HG03066 (cell line): ENCODE results near the gene OSBPL5.

Source experiments
- ATAC-seq: cut with Tn5 transposase; IDR thresholded peaks from one replicate; pipeline ENCODE4 v1.9.1; 2021; ENCODE audit warnings: low read depth; ENCODE audit not compliant: unreplicated experiment

Gene OSBPL5

DNA sequence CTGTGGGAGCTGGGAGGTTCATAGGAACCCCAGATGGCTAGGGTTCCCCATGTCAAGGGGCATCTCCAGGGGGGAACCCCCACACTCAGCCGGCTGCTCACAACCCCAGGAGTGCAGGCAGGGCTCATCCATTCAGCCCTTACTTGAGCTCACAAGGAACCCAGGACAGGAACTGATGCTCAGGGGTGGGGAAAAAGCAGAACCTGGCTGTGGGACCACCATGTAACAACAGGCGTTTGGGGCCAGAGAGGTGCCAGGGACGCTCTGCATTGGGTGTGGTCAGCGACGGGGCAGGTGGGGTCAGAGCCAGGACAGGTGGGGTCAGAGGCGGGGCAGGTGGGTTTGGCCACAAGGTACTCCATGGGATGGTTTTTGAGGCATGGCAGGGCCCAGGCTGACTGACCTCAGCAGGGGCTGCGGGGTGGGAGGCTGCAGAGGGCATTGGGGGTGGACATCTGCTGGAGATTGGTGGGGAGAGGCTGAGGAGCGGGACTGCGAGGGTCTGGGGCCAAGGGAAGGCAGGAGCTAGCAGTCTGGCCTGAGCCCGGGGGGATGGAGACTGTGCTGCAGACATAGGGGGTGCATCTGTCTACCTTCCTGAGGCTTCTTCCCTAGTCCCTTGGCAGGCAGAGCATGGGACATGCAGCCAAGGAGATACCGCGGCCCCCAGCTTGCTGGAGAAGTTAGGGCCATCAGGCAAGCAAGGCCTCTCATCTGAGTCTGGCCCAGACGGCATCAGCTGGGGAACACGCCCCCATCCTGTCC lies 73.8 kb downstream of the OSBPL5 start:
- ATAC-seq: no peak

DNA sequence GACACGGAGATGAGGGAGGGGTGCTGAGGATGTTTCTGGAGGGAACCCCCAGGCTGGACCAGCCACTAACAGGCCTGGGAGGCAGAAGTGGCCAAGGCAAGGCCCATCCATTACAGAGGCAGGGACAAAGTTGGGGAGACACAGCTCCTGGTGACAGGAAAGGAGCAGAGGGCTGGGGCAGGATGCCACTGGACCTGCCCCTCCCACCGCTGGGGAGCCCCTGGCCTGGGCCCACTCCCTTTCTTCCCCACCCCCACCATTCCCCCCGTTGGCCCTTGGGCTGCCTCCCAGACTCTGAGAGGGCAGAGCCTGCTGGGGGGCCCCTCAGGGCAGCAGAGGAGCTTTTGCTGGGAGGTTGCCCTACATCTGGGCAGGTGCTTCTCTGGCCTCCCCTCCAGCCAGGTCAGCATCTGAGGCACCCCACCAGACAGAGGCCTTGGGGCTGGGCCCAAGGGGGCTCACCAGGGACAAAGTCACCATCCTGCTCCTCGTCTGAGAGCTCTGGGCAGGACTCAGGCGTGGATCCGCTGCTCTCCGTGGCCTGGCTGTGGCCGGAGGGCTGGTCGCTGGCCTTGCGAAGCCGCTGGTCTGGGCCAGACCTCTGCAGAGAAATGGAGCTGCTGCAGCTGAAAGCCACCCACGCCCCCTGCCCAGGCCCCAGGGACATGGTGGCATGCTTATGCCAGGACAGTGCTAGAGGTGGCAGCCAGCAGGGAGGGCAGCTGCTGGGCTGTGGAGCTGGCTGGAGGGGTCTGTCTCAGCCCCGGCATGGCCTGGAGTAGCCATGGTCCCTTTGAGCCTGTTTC lies 74.8 kb downstream of the OSBPL5 start:
- no peak for ATAC-seq

DNA sequence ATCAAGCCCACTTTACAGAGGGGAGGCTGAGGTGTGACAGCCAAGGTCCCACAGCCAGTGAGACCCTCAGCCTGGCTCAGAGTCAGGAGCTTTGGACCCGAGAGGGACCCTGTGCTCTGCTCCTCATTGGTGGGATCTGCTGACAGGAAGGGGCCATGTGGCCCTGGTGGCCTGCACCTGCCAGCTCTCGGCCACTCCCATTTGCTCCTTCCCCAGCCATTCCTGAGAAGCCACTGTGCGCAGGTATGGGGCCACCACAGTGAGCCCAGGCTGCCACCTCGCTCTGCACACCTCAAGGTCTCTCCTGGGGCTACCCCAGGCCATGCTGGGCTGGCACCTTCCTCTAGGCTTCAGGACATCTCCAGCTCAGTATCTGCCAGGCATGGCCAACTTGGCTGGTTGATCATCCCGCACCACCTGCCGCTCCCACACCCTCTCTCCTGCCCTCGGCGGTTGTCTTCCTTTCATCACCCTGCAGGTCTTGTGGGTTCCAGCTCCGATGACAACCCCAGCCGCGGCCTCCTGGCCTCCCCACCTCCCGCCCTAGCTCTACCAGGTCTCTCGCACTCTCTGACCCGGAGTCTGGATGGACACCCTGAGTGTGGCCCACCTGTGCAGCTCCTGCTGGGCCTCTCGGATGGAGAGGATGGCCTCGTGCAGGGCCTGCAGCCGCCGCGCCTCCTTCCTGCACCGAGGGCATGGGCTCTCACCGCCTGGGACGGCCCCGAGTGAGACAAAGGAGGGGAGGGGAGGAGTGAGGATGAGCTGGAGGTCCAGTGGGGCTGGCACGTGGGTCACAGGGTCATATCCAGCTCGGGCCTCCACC lies 75.7 kb downstream of the OSBPL5 start:
- ATAC-seq: no peak

DNA sequence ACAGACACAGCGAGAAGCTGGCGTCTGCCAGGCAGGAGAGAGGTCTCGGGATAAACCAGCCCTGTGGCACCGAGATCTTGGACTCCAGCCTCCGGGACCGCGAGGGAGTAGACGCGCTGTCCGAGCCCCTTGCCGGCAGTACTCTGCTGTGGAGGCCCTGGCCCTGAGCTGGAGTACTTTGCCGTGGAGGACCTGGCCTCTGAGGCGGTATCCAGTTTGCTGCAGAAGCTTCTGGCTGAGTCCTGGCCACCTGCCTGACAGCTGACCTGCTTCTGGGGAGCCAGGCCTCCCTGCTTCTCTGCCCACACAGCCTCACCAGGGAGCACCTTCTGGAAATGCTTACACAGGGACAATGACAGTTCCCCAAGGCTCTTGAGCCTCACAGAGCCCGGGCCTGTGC lies 76.3 kb downstream of the OSBPL5 start:
- no peak for ATAC-seq

DNA sequence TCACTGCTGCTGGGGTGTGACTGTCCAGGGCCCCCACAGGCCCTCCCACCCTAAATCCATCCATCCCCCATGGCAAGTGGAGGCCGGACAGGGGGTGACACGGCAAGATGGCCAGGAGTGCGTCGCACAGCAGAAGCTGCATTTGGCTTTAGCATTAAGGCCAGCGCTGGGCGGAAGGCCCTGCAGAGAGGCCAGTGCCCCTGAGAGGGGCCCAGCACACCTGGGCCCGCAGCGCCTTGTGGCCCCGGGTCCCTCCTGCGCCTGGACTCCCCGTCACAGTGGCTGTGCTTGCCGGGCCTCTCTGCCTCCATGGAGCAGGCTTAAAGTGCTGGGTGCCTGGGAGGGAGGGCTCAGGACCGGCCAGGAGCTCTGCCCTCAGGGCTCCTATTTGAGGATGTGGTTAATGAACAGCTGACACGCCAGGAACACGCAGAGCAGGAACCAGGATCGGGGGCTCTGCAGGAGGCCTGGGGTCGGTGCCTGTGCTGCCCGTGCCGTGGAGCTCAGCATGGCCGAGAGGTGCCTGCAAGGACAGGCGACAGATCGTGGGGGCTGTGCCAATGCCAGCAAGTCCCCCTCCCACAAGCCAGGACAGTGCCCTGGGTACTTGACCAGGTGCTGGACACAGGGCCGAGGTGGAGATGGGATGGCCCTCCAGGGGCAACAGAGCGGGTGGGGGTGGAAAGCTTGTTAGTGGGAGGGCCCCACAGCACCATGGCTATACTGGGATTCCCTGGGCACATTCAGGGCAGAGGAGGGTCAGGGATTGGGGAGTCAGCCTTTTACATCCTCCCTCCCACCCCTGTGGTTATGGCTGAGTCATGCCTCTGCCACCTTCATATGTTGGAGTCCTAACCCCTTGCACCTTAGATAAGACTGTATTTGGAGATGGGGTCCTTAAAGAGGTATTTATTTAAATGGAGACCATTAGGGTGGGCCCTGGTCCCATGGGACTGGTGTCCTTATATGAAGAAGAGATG lies 77.0 kb downstream of the OSBPL5 start:
- ATAC-seq: no peak

DNA sequence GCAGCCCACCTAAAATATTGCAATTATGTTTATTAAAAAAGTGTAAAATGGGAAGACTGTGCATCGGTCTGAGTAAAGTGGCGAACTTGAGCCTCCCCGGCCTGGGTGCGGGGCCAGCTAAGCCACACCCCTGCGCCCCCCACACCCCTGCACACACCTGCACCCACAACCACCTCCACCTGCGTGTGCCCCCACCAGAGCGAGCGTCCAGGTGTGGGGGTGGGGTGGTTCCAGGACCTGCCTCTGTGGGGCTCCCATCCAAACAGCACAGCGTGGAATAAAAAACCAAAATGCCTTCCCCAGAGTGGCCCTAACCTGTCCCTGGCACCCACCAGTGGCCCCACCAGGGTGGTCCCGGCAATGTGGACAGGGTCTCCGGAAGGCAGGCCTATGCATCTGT lies 77.7 kb downstream of the OSBPL5 start:
- no peak for ATAC-seq

DNA sequence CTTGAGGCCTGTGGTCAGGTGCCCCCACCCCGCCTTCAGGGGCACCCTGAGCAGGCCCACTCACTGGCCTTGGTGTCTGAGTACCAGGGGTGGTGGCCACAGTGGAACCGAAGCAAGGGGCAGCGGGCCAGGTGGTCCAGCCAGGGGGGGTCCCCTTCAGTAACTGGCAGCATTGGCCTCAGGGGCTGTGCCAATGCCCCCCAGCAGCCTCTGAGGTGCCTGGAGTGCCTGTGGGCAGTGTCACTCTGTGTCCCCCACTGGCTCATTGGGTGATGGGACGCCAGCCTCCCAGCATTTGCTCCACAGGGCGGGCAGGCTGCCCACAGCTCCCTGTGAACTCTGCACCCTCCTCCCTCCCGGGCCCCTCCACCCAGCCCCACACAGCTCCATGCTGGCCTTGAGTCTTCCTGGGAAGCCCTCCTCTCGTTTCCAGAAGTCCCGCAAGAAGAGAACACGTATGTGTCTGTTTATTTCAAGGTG lies 78.4 kb downstream of the OSBPL5 start:
- ATAC-seq: no peak

DNA sequence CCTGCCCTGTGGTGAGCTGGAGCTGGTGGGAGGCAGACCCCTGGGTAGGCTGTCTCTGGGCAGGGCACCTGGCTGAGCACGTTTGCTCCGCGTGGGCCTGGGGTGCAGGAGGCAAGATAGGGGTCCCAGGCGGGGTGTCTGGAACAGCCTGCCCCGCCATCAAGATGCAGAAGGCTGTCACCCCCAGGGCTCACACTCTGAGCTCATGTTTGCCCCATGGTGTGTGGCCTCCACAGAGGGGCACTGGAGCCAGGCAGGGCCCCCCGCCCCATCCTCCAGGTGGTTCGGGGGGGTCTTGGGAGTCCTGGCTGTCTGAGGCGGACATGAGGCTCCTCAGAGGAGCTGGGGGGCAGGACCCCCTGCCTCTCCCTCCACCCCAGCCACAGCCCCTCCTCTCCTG lies 79.0 kb downstream of the OSBPL5 start:
- no peak for ATAC-seq

DNA sequence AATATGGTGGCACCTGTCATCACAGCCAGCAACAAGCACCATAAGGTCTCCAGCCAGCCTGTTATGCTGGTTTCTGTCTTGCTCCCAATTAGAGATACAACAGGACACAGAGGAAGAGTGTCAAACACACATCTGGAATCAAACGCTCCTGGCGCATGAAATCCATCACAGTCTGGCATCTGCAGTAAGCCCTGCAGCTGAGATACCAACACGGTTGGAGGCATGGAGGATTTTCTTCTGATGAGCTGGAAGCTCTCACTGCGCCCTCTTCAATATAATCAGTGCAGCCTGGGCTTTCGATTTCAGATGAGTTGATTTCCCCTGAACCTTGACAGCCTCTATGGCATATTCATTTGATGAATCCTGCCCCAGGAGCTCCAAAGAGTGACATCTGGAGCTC lies 80.1 kb downstream of the OSBPL5 start:
- no peak for ATAC-seq

DNA sequence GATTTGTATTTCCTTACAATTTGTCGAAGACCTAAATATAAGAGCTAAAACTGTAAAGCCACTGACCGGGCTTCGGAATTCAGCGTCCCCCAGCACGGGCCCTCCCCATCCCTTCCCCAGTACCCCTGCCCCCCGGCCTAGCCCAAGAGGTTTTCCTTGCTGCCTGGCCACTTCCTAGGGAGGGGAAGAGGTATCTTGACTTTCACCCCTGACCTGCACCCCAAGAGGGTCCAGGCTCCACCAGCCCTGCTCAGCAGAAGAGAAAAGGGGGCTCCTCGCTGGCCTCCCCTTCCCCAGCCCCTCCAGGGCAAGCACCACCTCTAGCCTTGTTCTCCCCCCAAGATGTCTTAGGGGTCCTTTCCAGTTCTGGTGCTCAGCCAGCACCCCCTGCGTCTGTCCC lies 81.8 kb downstream of the OSBPL5 start:
- ATAC-seq: no peak

DNA sequence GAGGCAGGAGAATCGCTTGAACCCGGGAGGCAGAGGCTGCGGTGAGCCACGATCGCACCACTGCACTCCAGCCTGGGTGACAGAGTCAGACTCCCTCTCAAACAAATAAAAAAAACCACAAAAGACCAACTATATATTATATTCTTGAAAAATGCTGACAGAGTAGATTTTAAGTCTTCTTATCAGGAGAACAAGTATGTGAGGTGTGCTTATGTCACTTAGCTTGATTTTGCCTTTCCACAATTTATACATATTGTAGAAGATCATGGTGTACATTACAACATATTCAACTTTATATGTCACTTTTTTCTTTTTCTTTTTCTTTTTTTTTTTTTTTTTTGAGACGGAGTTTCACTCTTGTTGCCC lies 83.7 kb downstream of the OSBPL5 start:
- ATAC-seq: no peak

DNA sequence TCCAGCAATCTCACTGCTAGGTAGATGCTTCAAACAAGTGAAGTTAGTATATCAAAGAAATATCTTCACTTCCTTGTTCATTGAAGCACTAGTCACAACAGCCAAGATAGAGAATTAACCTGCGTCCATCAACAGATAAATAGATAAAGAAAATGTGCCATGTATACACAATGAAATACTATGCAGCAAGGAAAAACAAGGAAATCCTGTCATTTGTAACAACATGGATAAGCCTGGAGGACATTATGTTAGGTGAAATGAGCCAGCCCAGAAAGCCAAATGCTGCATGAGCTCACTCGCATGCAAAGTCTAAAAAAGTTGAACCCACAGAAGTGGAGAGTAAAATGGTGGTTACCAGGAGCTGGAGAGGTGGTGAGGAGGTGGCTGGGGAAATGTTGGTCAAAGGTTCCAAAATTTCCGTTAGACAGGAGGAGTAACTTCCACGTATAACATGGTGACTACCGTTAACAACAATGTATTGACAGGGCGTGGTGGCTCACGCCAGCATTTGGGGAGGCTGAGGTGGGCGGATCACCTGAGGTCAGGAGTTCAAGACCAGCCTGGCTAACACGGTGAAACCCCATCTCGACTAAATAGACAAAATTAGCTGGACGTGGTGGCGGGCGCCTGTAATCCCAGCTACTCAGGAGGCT lies 84.3 kb downstream of the OSBPL5 start:
- no peak for ATAC-seq

DNA sequence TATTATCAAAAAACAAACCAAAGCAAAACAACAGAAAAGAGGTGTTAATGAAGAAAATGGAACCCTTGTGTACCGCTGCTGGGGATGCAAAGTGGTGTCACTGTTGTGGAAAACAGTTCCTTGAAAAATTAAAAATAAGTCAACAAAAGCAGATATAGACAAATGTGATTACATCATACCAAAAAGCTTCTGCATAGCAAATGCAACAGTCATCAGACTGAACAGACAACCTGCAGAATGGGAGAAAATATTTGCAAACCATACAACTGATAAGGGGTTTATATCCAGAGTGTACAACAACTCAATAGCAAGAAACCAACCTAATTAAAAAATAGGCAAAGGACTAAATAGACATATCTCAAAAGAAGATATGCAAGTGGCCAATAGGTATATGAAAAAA lies 85.0 kb downstream of the OSBPL5 start:
- no peak for ATAC-seq

DNA sequence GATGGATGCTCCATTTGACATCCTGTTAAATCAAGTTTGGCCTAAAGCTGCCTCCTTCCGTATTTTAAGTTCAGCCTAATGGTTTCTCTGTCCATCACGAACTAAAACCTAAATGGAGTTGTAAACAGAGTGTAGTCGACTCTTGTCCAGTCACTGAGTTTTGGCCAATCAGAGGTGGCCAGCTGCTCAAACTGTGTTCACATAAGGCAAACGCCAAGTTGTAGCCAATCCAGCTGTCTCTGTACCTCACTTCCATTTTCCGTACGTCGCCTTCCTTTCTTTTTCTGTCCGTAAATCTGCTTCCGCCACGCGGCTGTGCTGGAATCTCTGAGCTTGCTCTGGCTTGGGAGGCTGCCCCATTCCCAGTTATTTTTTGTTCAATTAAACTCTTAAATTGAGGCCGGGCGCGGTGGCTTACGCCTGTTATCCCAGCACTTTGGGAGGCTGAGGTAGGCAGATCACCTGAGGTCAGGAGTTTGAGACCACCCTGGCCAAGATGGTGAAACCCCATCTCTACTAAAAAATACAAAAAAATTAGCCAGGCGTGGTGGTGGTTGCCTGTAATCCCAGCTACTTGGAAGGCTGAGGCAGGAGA lies 87.2 kb downstream of the OSBPL5 start:
- ATAC-seq: no peak

DNA sequence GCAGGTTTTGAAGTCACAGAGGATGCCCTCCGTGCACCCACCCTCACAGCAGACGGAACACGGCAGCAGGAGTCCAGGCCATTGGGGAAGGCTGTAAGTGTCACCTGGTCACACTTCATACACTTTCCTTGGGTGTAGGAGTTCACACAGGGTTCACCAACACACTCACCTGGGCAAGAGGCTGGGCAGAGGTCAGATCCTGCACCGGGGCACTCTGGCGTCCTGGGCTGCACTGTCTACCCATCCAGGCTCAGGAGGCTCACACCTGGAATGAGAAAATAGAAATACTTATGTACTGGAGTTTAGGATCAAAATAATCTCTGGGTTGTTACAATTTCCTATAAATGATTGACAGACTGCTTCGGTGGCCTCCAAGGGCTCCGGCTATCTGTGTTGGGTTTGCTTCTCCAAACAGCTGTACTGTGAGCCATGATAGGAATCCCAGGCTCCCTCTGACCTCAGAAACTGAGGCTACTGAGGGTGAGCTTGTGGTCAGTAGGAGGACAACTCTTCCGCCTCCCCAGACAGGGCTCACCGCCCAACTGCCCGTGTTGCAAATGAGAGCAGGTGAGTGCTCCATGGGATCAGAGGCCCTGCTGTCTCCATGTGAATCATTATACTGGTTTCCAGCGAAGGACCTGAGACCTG lies 87.8 kb downstream of the OSBPL5 start:
- no peak for ATAC-seq

DNA sequence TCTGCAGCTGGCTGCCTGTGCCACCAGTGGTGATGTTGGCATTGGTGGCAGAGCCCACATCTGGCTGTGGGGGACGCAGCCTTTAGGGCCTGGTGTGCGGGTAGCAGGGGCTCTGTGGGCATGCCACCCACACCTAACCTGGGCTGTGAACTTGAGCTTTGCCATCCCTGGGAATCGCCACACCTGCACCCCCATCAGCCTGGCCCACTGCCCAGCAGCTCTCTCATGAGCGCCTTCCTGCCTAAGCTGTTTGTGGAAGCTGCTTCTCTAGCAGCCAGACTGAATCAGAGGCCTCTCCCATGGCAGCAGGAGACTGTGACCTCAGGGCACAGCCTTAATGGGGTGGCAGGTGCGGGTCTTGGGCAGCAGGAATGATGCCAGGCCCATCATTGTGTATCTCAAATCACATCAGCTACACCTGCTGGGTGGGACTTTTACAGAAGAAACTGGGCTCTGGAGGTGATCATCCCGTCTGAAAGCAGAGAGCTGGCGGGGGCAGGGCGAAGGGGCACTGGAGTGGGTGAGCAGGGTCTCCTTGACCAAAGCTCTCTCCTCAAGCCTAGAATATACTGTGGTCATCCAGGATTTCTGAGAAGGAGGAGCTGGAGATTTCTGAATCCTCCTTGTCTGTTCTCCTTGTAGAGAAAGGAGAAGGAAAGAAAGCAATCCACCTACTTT lies 90.1 kb downstream of the OSBPL5 start:
- ATAC-seq: no peak

DNA sequence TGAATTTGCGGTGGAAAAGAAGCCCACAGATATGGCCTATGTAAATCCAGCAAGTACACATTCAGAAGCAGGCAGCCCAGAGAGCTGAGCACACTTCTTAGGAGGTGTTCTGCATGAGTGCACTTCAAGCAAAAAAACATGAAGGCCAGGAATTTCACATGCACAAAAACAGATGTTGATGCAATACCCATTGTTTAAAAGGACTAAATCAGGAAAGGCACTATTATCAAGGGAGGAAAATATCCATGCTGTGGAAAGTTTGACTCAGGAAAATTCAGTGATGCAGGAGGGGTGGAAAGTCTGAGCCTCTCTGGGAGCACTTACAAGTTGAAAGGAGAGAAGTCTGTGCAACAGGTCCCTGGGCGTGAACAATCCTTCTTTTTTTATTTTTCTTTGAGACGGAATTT lies 92.1 kb downstream of the OSBPL5 start:
- no peak for ATAC-seq

DNA sequence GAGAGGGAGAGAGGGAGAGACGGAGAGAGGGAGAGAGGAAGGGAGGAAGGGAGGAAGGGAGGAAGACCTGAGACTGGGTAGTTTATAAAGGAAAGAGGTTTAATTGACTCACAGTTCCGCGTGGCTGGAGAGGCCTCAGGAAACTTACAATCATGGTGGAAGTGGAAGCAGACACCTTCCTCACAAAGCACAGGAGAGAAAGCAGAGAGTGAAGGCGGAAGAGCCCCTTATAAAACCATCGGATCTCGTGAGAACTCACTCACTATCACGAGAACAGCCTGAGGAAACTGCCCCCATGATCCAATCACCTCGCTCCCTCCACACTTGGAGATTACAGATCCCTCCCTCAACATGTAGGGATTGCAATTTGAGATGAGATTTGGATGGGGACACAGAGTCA lies 95.7 kb downstream of the OSBPL5 start:
- ATAC-seq: no peak
